HG02938 (cell line): ENCODE measurements around the gene SPRR5.

Experiments used
- ATAC-seq: cut with Tn5 transposase; IDR thresholded peaks from one replicate; pipeline ENCODE4 v1.9.1; 2021; ENCODE audit warnings: mild to moderate bottlenecking, moderate library complexity; ENCODE audit not compliant: unreplicated experiment

Gene SPRR5

DNA sequence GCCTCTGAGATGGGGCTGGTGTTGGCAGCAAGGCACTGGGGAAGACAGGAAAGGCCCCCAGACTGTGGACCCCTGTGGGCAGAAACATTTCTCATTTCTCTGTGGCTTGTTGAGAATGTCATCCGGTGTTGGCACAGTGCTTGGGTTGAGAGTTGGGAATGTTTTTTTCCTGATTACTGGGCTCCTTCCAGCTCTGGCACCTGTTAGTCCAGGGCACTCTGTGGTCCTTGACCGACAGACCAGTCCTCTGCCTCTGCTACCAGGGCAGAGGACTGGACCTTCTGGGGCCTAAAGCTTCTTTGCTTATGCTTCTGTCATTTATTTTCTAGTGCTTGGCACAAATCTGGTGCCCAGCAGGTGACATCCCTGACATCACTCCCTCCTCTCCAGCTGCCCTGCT, 4.8 kb upstream of the SPRR5 start:
- ATAC-seq = no peak

DNA sequence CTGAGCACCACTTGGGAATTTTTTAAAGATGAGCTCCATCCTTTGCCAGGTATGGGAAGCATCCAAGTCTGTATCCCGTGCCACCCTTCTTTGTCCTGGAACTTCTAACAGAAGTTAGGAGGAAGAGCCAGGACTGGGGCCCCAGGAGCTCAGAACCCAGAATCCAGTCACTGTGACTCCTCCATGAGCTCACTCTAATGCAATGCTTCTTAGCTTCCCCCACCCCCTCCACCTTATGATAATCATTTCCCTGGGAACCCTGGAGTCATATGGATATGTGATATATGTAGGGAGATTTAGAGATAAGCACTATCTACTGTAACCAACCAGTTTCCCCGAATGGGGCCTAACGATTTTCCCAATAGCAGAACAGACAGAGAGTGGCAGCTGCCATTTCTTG, 758 bp upstream of the SPRR5 start:
- no peak for ATAC-seq

DNA sequence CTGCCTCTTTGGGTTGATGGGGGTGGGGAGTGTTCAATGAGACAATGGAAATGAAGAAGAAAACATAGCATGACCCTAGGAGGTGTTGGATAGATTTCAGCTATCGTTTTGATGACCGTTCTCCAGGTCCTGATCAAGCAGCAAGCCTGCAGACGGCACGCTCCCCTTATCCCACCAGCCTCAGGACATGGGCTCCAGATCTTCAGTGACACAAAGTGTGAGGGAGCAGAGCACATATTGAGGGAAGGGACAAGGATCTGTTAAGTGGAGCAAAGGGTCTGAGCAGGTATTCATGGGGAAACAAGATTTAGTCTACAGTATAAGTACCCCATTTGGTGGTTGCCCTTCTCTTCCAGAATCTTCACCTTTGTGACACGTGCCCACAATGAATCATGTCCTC, 4.7 kb downstream of the SPRR5 start:
- ATAC-seq = no peak

DNA sequence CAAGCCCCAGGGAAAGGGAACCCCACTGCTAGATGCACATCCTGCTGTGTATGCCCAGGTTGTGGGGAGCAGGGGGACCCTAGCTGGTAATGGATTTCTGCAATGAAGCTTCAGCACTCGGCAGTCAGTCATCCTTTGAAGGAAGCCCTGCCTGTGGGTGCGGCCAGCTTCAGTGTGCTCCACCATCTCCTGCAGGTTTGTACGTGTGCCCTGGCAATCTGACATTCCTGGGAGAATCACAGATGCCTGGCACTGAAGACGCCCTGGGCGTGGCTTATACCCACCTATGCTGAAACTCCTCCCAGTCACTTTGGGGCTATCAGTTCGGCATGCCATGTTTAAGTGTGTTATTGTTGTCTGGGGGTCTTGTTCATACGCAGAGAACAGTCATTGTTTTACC, 6.8 kb downstream of the SPRR5 start:
- no peak for ATAC-seq

DNA sequence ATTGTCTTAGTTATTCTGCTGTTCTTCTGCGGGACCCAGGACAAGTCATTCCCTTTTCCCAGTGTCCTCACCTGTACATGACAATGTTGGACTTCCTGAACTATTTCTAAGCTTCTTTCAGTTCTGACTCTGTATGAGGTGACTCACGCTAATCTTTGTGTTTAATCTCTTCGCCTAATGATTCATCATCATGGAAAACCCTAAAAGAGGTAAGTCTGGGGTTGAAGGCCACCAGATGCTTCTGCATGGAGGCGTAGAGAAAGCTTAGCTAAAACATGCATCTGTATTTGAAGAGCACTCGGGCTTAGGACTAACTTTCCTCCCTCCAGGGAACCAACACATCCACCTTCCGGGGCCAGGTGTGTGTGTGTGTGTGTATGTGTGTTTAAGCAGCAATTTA, 7.4 kb downstream of the SPRR5 start:
- ATAC-seq = no peak

DNA sequence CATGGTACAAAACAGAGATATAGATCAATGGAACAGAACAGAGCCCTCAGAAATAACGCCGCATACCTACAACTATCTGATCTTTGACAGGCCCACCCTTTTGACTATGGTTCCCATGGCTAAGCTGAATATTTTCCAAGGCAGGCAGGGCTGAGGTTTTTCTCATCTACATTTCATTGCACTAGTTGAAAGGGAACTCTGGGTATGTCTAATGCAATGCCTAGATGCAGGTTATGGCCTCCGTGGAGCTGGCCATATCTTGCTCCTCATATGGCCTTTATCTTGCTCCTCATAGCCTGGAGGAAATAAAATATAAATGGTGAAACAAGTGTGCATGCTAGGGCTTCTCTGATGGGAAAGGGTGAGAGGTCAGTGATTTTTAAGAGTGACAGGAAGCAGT, 10.6 kb downstream of the SPRR5 start:
- no peak for ATAC-seq

DNA sequence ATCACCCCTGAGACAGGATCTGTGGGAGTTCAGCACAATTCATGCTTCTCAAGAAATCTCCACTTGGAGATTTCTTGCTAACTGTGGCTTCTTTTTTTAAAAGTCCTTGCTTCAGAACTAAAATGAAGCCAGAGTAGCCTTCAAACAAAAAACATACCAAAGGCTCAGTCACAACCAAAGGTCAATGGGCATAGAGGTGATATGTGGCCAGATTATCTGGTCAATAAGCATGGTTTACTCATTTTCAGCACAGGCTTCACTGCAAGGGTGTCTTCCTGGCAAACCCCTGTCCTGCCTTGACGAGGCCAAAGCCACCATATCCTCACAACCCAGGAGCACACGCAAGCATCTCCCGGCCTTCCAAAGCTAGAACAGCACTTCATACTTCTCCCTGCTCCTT, 12.3 kb downstream of the SPRR5 start:
- no peak for ATAC-seq

DNA sequence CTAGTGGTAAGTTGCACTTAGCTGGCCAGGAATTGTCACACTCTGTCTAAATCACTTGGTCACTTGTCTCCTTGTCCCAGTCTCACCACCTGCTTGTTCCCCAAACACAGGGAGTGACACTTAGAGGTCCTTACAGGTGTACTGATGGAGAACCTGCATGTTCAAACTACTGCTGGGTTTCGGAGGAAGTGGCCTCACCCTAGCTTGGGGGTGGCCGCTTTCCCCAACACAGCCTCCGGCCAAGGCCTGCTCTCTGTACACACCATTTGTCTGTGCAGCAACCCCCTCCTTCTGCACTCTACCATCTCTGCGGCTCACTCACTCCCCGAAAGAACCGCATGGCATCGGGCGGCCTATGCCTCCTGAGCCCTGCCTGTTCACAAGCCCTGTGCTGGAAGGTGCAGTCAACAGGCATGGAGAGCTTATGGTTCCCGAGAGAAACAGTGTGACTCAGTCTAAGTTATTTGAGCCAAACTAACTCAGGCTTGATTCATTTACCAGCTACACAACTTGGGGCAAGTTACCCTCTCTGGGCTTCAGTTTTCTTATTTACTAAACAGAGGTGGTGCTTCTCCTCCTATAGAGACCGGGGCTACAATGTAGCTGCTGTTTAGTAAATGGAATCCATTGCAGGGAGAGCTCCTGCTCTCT, 12.9 kb downstream of the SPRR5 start:
- ATAC-seq = no peak

DNA sequence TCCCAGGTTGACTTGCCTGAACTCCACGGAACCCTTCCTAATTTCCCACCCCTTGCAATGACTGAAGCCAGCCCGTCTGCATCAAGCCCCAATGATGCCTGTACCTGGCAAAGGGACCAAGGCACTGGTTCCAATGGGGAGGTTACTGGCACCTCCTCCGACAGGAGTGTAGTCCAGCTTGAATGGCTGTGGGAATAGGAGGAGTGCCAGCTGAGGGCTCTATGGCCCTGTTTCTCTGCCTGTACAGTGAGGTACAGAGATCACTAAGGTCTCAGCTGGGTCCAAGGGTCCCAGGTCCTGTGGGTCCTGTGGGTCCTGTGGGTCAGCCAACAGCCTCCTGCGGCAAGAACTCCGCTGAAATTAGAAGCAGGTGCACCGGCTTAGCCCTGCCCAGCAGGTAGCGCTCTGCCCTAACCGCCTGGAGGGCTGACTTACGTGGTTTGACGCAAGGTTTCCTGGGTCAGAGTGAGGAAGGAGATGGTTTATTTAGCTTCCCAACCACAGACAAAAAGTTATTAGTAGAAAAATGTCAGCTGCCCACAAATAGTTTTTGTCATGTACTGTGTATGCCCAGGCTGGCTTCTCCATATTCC, 13.5 kb downstream of the SPRR5 start:
- ATAC-seq = no peak

DNA sequence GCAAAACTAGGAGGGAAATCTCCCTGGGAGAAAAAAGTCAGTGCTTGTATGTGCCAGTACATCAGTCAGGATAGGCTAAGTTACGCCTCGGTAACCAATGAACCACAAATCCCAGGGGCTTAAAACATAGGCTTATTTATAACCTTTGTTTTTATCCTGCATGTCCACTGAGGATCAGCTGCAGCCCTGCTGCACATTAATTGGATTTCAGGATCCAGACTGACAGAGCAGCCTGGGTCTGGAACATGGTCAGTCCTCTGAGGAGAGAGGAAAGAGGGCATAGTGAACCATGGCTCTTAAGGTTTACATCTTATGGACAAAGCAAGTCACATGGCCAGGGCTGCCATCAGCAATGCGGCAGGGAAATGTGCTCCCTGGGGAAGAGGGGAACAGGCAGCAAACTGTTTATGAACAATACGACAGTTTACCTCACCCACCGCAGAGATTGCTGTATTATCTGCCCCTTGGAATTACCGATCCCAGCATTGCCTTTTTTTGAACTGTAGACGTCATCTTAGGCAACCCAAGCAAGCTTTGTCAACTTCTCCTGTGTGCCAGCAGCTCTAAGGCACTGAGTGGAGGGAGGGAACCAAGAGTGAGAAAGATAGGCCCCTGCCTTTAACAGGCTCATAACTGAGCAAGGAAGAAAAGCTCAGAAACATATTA, 14.4 kb downstream of the SPRR5 start:
- ATAC-seq = no peak

DNA sequence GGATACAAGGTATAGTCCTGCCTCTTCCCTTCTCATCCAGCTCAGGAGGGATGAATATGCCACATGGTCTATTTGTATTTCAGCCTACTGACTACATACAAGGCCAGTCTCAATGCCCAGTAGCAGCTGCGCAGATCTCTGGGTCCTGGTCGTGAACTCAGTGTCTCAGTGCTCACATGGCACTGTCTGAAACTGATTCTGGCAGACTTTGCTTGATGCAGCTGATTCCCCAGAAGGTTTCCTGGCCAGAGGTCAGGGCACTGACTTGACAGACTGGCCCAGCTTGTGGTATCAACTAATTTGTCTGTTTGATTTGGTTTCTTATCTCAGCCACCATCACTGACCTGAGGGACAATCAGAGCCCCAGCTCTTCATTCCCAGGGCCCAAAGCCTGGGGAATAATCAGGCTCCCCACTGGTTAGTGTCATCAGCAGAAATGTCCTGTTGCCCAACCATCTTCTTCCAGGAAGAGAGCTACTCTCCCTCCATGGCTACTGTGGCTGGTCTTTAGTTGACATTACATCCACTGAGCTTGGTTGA, 15.9 kb downstream of the SPRR5 start:
- no peak for ATAC-seq

DNA sequence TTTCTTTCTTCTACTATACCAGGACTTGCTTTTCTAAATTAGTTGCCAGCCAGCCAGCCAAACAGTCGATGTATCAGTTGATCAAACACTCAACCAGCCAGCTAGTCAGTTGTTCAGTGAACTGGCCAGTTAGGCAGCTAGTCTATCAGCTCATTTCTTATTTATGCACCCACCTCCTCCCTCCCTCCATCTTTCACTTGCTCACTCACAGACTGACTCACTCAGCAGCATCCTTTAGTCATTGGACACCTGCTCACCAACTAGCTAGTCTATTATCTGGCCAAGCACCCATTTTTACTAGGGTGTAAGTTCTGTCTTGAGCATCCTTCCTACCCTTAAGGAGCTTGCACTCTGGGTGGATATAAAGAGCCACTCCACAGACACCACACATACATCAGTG, 17.5 kb downstream of the SPRR5 start:
- ATAC-seq = no peak

DNA sequence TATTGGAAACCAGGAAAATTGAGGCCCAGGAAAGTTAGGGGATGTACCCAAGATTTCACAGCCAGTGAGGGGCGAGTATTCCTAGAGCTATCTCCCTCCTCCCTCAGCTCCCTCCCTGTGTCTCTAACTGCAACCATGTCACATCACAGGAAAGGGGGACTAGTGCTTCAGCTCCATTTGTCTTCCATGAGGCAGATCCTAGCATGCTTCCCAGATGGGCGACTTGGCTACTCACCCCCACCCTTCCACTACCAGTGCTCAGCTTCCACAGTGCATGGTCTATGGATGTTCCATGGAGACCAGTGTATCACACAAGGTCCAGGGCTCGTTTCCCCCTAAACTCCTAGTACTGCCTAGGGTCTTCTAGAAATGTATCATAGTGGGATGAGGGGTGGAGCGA, 18.8 kb downstream of the SPRR5 start:
- ATAC-seq = no peak

DNA sequence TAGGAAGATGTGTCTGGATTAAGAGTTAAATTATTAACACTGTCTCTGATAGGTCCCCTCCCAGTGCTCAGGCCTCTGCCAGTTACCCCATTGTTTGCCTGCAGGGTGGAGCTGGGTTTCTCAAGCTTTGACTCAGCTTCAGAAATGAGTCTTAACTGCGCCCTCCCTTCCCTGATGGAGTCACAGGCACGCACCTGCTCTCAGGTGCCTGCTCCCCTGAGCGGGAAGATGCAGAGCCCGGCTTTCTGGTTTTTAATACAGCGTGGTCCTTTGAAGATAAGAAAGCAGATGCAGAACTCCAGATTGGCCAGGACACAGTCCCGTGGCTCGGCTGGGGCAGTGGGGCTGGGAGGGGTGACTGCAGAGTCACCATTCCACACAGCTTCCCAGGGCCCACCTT, 20.2 kb downstream of the SPRR5 start:
- ATAC-seq = no peak

DNA sequence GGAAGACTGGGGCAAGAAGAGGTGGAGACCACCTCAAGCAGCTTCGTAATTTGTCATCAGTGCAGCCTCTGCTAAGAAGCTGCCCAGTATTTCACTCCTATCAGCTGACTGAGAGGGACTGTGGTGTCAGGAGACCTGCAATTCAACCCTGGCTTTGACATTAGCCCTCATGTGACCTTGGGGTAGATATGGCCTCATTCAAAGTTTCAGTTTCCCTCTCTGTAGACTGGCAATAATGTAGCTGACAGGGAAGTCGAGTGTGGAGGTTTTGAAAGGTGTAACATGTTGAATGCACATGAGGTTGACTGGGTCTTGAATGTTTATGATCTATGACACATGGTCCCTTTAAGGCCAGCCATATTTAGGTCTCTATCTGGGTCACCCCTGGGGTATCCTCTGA, 21.2 kb downstream of the SPRR5 start:
- peak; percentile 65 for ATAC-seq

DNA sequence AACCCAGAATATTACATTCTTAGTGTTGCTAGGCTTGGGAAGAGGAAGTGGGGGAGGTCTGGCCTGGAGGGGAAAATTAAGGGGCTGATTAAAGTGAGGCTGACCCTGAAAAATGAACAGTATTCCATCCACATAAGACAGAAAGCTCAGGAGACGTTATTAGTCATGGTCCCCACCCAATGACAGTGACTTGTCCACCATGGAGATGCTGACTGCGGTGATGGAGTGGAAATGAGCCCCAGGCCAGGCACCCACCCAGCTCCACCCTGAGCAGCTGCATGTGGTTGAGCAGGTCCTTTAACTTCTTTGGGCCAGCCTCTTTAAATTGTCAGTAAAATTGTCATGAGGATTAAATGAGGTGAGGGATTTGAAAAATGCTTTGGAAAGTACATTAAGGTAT, 22.0 kb downstream of the SPRR5 start:
- ATAC-seq = no peak

DNA sequence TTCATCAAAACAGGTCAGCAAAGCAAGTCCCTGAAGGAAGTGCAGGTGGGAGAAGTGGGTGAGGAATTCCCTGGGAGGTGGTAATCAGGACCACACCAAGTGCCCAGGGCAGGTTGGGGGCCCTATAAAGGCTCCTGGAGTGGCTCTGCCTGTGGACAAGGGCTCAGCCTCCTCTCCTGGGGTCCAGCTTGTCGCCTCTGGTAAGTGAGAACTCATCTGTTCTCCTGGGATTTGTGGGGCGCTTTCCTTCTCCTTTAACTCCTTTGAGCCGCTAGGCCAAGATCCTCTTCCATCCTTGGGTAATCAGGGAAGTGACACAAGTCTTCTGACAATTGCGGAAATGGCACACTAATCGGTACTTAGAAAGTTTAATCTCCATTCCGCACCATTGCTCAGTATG, 23.5 kb downstream of the SPRR5 start, which contains the start of gene SPRR4:
SPRR4 (plus strand) TSS at position 154 of the 400 bp plus-strand sequence. CDS start 1,243 bp downstream, outside the sequence.
- ATAC-seq = no peak

DNA sequence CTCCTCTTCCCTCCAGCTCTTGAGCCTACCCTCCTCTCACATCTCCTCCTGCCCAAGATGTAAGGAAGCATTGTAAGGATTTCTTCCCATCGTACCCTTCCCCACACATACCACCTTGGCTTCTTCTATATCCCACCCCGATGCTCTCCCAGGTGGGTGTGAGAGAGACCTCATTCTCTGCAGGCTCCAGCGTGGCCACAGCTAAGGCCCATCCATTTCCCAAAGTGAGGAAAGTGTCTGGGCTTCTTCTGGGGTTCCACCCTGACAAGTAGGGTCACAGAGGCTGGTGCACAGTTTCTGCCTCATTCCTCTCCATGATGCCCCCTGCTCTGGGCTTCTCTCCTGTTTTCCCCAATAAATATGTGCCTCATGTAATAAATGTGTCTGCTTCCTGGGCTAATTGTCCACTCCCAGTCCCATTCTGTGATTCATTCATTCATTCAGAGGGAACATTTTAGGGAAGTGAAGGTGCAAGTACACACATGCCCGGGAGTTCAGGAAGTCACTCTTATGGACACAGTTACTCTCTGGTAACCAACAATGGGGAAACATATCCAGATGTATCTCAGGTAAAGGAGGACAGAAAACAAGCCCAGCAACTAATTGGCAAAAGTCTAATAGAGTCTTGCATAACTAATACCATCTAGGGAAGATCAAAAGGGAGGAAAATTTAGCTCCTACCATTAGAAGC, 25.3 kb downstream of the SPRR5 start:
- ATAC-seq = no peak

DNA sequence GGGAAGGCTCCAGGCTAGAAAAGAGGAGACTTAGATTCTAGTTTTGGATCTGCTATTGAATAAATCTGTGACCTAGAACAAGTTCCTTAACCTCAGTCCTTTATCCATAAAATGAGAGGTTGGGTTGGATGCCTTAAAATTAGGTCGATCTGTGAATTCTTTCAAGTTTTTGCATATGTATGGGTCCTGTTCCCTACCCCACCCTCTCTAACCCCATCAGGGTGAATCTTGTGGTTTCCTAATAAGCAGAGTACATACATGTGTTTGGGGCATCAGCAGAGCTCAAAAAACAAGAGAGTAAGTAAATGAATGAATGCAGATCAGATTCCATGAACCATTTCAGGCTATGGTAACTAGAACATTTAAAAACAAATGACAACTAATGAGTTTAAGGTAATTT, 29.7 kb downstream of the SPRR5 start:
- no peak for ATAC-seq

DNA sequence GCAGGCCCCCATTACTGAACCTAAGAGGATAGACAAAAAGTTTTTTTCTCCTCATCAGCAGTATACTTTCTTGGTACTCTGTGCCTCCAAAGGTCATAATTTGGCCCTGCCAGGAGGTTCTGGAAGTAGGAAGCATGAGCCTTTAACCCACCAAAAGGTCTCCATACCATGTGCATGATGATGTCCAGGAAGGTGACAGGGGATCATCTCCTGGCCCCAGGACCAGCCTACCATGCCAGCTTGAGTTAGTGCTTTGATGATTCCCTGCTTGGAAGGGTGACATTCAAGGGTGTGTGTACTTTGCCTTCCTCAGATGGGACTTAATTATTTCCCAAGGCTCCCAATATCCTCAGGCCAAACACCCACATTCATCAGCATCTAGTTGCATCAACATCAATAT, 30.6 kb downstream of the SPRR5 start:
- no peak for ATAC-seq

DNA sequence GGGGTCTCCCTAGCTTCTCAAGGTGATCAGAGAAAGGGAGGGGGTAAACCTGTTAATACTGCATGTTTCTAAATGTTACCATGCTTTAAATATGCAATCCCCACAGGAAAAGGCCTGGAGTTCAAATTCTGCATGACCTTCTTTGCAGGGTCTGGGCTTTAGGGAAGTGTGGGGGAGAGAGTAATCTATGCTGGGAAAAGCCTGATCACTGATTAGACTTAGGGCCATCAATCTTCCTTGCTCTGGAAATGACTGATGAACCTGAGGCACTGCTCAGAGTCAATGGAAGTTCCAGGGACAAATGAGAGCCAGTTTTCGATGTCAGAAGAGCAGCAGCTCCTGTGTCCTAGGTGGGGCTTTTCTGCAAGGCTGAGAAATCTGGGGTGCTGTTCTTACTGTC, 33.7 kb downstream of the SPRR5 start:
- no peak for ATAC-seq
